Hematopoietic multipotent progenitor cell treated with erythropoietin and hydrocortisone succinate and interleukin-3 and kit ligand, for 15 days (in vitro differentiated cells): ENCODE data around the gene KDM4C.

Experiments used
- DNase-seq: peaks from one replicate; pipeline ENCODE4 v3.0.0-alpha.2; 2015; ENCODE audit warnings: low spot score

KDM4C gene

GRCh38 chr9:7045361-7045760 is 287.6 kb downstream of the KDM4C start:
- no peak for DNase-seq

- DNase-seq, result no peak
Measured at GRCh38 chr9:7051711-7052110, 293.9 kb downstream of the KDM4C start.

- DNase-seq, result no peak
Measured at GRCh38 chr9:7053903-7054302, 296.1 kb downstream of the KDM4C start.

- DNase-seq, result no peak
Measured at GRCh38 chr9:7055171-7055903, 297.6 kb downstream of the KDM4C start.

GRCh38 chr9:7056254-7056653 is 298.5 kb downstream of the KDM4C start:
- no peak for DNase-seq

GRCh38 chr9:7058473-7058872 is 300.7 kb downstream of the KDM4C start:
- no peak for DNase-seq

GRCh38 chr9:7067169-7067568 is 309.4 kb downstream of the KDM4C start:
- peak; percentile 22 for DNase-seq

GRCh38 chr9:7071916-7072315 is 314.1 kb downstream of the KDM4C start:
- no peak for DNase-seq

GRCh38 chr9:7073706-7074105 is 315.9 kb downstream of the KDM4C start:
- DNase-seq, result no peak

- DNase-seq, result no peak
Measured at GRCh38 chr9:7075154-7075553, 317.4 kb downstream of the KDM4C start.

- DNase-seq, result no peak
Measured at GRCh38 chr9:7079051-7079450, 321.3 kb downstream of the KDM4C start.

GRCh38 chr9:7081065-7081600 is 323.4 kb downstream of the KDM4C start:
- DNase-seq, result no peak

GRCh38 chr9:7083192-7083591 is 325.4 kb downstream of the KDM4C start:
- DNase-seq, result no peak

- DNase-seq, result no peak
Measured at GRCh38 chr9:7085357-7085756, 327.6 kb downstream of the KDM4C start.

- no peak for DNase-seq
Measured at GRCh38 chr9:7086389-7086788, 328.6 kb downstream of the KDM4C start.

- no peak for DNase-seq
Measured at GRCh38 chr9:7088611-7089010, 330.8 kb downstream of the KDM4C start.

- DNase-seq, result no peak
Measured at GRCh38 chr9:7089406-7090193, 331.8 kb downstream of the KDM4C start.

- DNase-seq, result no peak
Measured at GRCh38 chr9:7093040-7093439, 335.3 kb downstream of the KDM4C start.

- DNase-seq, result no peak
Measured at GRCh38 chr9:7094052-7094451, 336.3 kb downstream of the KDM4C start.

GRCh38 chr9:7094576-7094975 is 336.8 kb downstream of the KDM4C start:
- DNase-seq, result no peak

- DNase-seq, result no peak
Measured at GRCh38 chr9:7095058-7095457, 337.3 kb downstream of the KDM4C start.

GRCh38 chr9:7097040-7097715 is 339.4 kb downstream of the KDM4C start:
- no peak for DNase-seq
